ENCODE data around the gene WNT6. TPM values are rescaled to one million over a fixed set of nuclear protein-coding genes. Genes with fewer than 3 reads are reported as not detected.

Gene WNT6
- total and polyA plus RNA-seq, 4 donors, result 0.08 to 0.20 TPM; not detected in 2

DNA sequence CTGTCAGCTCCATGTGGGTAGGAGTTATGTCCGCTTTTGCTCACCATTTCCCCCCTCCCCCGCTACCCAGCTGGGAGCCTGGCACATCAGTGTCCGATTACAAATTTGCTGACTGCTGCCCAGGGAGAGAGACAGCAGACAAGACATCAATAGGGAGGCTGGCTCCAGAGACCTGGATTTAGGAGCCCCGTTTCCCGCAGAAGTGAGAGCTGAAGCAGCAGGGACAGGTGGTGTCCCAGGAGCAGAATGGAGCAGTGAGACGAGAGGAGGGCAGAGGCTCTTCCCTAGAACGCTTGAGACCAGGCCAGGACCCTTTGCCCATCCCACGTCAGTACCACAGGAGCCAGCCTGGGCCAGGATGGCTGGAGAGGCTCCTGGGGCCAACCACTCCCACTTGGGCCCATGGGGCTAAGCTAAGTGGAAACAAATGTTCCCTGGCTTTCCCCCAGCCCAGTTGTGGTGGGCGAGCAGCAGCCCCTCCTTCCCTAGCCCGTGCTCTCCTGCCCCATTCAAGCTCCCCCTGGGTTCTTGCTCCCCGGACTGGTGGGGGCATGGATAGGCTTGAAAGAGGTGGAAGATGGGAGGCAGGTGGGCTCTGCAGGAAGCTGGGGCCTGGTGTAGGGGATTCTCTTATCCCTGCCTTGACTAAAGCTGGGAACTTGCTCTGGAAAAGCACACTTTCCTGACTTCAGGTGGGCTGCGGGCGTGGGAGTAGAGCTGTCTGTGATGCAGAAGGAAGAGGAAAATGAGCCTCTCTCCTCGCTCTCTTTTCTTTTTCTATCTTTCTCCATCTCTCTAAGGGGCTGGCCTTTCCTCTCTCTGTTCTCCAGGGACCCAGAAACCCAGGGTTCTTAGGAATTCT, 4.1 kb upstream of the WNT6 start:
- DNase-seq (ENCODE audit: low spot score), result no peak
- Histone ChIP-seq H3K27me3 (ENCODE audit: control insufficient read depth in 4 of 4, insufficient read depth in 4 of 4, low read length in 3 of 4) (peaks cover 2 to 21% (median 8%) of the 10 kb centered on the region in 4 donors), H3K36me3 (ENCODE audit: control insufficient read depth in 4 of 4, insufficient read depth in 3 of 4, low read depth in 1 of 4, low read length in 3 of 4) (no peaks in the 10 kb centered on the region), H3K27ac (ENCODE audit: low read depth in 1 of 2, low read length in 2 of 2) (no peak overlapping the region), H3K4me3 (ENCODE audit: low read depth in 1 of 3, low read length in 3 of 3) (no peak overlapping the region), H3K9ac (ENCODE audit: low read depth in 1 of 2, low read length in 2 of 2) (no peak overlapping the region), H3K4me1 (ENCODE audit: control insufficient read depth in 4 of 4, insufficient read depth in 4 of 4, low read length in 3 of 4) (peaks cover 0 to 15% (median 6%) of the 10 kb centered on the region in 4 donors), H3K9me3 (ENCODE audit: control insufficient read depth in 4 of 4, low read length in 3 of 4) (no peaks in the 10 kb centered on the region)
- TF ChIP-seq HNF4G (IDR thresholded peaks at IDR 0.05), result no peak
- no peak for TF ChIP-seq JUND (IDR thresholded peaks at IDR 0.05)
- TF ChIP-seq TAF1 (conservative IDR thresholded peaks at IDR 0.05), result no peak
- TF ChIP-seq GABPA (IDR thresholded peaks at IDR 0.05 in 1 of 2, conservative IDR thresholded peaks at IDR 0.05 in 1 of 2), result no peak
- no peak for TF ChIP-seq YY1 (IDR thresholded peaks at IDR 0.05)
- TF ChIP-seq, protein P1, sequence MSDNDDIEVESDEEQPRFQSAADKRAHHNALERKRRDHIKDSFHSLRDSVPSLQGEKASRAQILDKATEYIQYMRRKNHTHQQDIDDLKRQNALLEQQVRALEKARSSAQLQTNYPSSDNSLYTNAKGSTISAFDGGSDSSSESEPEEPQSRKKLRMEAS (IDR thresholded peaks at IDR 0.05), result no peak
- no peak for TF ChIP-seq SP1 (IDR thresholded peaks at IDR 0.05)
- TF ChIP-seq NR2F2 (IDR thresholded peaks at IDR 0.05), result no peak
- no peak for TF ChIP-seq FOXA1 (IDR thresholded peaks at IDR 0.05)
- TF ChIP-seq, protein P2, sequence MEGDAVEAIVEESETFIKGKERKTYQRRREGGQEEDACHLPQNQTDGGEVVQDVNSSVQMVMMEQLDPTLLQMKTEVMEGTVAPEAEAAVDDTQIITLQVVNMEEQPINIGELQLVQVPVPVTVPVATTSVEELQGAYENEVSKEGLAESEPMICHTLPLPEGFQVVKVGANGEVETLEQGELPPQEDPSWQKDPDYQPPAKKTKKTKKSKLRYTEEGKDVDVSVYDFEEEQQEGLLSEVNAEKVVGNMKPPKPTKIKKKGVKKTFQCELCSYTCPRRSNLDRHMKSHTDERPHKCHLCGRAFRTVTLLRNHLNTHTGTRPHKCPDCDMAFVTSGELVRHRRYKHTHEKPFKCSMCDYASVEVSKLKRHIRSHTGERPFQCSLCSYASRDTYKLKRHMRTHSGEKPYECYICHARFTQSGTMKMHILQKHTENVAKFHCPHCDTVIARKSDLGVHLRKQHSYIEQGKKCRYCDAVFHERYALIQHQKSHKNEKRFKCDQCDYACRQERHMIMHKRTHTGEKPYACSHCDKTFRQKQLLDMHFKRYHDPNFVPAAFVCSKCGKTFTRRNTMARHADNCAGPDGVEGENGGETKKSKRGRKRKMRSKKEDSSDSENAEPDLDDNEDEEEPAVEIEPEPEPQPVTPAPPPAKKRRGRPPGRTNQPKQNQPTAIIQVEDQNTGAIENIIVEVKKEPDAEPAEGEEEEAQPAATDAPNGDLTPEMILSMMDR (IDR thresholded peaks at IDR 0.05; ENCODE audit: low read depth, low read length, missing input control), result no peak
- TF ChIP-seq, protein P3, sequence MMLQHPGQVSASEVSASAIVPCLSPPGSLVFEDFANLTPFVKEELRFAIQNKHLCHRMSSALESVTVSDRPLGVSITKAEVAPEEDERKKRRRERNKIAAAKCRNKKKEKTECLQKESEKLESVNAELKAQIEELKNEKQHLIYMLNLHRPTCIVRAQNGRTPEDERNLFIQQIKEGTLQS (IDR thresholded peaks at IDR 0.05), result no peak
- TF ChIP-seq, protein P4, sequence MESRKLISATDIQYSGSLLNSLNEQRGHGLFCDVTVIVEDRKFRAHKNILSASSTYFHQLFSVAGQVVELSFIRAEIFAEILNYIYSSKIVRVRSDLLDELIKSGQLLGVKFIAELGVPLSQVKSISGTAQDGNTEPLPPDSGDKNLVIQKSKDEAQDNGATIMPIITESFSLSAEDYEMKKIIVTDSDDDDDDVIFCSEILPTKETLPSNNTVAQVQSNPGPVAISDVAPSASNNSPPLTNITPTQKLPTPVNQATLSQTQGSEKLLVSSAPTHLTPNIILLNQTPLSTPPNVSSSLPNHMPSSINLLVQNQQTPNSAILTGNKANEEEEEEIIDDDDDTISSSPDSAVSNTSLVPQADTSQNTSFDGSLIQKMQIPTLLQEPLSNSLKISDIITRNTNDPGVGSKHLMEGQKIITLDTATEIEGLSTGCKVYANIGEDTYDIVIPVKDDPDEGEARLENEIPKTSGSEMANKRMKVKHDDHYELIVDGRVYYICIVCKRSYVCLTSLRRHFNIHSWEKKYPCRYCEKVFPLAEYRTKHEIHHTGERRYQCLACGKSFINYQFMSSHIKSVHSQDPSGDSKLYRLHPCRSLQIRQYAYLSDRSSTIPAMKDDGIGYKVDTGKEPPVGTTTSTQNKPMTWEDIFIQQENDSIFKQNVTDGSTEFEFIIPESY (IDR thresholded peaks at IDR 0.05), result no peak
- TF ChIP-seq, protein P5, sequence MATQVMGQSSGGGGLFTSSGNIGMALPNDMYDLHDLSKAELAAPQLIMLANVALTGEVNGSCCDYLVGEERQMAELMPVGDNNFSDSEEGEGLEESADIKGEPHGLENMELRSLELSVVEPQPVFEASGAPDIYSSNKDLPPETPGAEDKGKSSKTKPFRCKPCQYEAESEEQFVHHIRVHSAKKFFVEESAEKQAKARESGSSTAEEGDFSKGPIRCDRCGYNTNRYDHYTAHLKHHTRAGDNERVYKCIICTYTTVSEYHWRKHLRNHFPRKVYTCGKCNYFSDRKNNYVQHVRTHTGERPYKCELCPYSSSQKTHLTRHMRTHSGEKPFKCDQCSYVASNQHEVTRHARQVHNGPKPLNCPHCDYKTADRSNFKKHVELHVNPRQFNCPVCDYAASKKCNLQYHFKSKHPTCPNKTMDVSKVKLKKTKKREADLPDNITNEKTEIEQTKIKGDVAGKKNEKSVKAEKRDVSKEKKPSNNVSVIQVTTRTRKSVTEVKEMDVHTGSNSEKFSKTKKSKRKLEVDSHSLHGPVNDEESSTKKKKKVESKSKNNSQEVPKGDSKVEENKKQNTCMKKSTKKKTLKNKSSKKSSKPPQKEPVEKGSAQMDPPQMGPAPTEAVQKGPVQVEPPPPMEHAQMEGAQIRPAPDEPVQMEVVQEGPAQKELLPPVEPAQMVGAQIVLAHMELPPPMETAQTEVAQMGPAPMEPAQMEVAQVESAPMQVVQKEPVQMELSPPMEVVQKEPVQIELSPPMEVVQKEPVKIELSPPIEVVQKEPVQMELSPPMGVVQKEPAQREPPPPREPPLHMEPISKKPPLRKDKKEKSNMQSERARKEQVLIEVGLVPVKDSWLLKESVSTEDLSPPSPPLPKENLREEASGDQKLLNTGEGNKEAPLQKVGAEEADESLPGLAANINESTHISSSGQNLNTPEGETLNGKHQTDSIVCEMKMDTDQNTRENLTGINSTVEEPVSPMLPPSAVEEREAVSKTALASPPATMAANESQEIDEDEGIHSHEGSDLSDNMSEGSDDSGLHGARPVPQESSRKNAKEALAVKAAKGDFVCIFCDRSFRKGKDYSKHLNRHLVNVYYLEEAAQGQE (IDR thresholded peaks at IDR 0.05), result no peak
- no peak for TF ChIP-seq RAD21 (IDR thresholded peaks at IDR 0.05)
- 41% methylated on average over 14 of the region's 14 CpGs for WGBS
